Measurements from ENCODE around the gene R3HDM2. TPM values are rescaled to one million over a fixed set of nuclear protein-coding genes. Genes with fewer than 3 reads are reported as not detected.

The R3HDM2 gene
- total and polyA plus RNA-seq, 8 donors = 14.5 to 39.8 (median 24.4) TPM

DNA sequence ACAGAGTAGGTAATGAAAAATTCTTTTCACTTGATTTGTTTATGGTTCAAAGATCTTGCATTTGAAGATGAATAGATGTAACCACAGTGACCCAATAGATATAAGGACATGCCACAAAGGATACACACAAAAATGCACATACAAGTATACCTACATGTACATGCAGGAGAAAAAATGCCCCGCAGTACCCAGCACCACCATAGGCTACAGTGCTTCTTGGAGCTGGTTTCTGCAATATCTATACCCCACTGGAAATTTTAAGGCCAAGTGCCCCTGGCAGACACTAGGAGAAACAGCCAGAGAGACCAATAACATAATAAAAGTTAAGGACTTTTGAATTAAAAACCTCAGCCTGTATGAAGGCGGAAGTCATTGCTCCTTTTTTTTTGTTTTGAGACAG is 167.7 kb downstream of the R3HDM2 start:
- Histone ChIP-seq H3K36me3 (peaks cover 0 to 15% (median 0%) of the 10 kb centered on the region in 3 donors), H3K9me3 (no peaks in the 10 kb centered on the region), H3K4me1 (peaks cover 4 to 16% (median 7%) of the 10 kb centered on the region in 3 donors), H3K27me3 (no peaks in the 10 kb centered on the region), H3K27ac (no peak overlapping the region), H3K4me3 (no peak overlapping the region)
- intact Hi-C loops (cut with DNase I) = no loop called here
- WGBS, 2 donors = 85 to 94% methylated on average over 2 of the region's 2 CpGs
- ATAC-seq = no peak
- DNase-seq = no peak
- TF ChIP-seq, protein P1, sequence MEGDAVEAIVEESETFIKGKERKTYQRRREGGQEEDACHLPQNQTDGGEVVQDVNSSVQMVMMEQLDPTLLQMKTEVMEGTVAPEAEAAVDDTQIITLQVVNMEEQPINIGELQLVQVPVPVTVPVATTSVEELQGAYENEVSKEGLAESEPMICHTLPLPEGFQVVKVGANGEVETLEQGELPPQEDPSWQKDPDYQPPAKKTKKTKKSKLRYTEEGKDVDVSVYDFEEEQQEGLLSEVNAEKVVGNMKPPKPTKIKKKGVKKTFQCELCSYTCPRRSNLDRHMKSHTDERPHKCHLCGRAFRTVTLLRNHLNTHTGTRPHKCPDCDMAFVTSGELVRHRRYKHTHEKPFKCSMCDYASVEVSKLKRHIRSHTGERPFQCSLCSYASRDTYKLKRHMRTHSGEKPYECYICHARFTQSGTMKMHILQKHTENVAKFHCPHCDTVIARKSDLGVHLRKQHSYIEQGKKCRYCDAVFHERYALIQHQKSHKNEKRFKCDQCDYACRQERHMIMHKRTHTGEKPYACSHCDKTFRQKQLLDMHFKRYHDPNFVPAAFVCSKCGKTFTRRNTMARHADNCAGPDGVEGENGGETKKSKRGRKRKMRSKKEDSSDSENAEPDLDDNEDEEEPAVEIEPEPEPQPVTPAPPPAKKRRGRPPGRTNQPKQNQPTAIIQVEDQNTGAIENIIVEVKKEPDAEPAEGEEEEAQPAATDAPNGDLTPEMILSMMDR (IDR thresholded peaks at IDR 0.05) = peak in 1 of 4 donors; percentile 10
- FAIRE-seq = no peak

DNA sequence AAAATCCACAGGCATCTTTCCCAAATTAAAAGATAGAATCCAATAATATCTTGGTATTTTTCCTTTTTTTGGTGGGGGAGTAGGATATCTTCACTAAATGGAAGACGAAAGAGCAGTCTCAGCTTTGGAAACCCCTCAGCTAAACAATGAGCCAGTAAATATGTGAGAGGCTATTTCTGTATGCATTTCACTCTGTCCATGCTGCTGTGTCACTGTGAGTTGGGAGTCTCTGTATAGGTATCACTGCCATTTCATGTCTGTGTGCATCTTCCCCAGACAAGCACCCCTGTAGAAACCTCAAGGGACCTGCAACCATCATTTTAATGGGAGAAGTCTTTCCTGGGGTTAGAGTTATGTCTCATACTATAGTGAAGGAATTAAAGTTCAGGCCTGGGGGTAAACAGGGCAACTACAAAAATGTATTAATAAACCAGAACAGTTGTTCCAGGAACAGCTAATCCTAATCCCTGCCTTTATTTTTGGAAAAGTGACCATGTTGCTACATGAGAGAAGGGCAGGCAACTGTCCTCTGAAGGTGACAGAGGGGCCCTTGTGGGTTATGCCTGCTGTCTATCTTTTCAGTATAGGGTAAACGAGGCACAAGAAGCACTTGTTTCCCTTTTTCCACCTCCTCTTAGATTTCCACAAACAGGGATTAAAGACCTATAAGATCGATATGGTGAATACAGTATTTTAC is 168.6 kb downstream of the R3HDM2 start:
- no peak for FAIRE-seq
- TF ChIP-seq, protein P1 (IDR thresholded peaks at IDR 0.05) = no peak
- Histone ChIP-seq H3K27me3 (no peaks in the 10 kb centered on the region), H3K4me3 (no peak overlapping the region), H3K9me3 (no peaks in the 10 kb centered on the region), H3K4me1 (peaks cover 4 to 16% (median 7%) of the 10 kb centered on the region in 3 donors), H3K27ac (no peak overlapping the region), H3K36me3 (peaks cover 0 to 21% (median 4%) of the 10 kb centered on the region in 3 donors)
- DNase-seq = no peak
- 78 to 89% methylated on average over 3 of the region's 3 CpGs for WGBS, 2 donors
- ATAC-seq = no peak
- intact Hi-C loops (cut with DNase I) = no loop called here

DNA sequence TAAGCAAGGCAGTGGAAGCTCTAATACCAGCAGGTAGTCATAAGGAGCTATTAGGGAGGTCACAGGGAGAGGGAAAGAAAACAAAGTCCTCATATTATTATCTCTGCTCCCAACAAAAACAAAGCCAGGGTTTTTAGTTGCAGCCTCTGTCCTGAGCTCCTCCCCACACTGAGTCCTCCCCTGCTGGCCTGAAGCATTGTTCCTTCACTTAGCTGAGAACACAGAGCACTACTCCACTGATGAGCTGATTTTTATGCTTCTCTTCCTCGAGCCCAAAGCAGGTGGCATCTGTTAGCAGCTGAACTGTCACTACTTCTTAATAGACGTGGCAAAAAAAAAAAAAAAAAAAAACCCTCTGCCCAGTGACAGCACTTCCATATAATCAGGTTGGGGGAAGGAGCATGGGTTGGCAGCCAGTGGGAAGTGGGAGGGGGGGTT is 169.4 kb downstream of the R3HDM2 start:
- intact Hi-C loops (cut with DNase I) = no loop called here
- ATAC-seq = peak in 2 of 4 donors; percentile 38 to 45
- Histone ChIP-seq H3K4me3 (no peak overlapping the region), H3K27ac (no peak overlapping the region), H3K4me1 (peaks cover 4 to 16% (median 7%) of the 10 kb centered on the region in 3 donors), H3K27me3 (no peaks in the 10 kb centered on the region), H3K9me3 (no peaks in the 10 kb centered on the region), H3K36me3 (peaks cover 0 to 20% (median 8%) of the 10 kb centered on the region in 3 donors)
- no peak for FAIRE-seq
- TF ChIP-seq, protein P1 (IDR thresholded peaks at IDR 0.05) = no peak
- 41 to 65% methylated on average over 2 of the region's 2 CpGs for WGBS, 2 donors
- no peak for DNase-seq

DNA sequence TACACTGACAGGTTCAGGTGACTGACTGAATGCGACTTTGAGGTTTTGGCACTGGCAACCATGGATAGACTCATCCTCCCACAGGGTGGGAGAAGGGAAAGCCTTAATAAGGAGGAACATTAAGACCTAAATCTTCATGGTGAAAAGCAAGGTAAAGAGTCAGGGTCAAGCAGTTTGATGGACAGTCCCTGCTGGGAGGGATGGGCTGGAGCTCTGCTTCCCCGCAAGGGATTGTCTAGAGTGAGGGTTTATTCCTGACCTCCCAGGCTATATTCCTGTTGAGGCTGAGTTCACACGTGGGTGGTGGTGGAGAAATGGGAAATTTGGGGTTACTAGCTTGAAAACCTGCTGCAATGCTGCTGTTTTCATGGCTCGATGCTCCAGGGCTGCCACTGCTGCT is 170.5 kb downstream of the R3HDM2 start:
- ATAC-seq (no peak), DNase-seq (no peak), FAIRE-seq (no peak)
- Histone ChIP-seq H3K4me3 (no peak overlapping the region), H3K36me3 (peaks cover 0 to 16% (median 8%) of the 10 kb centered on the region in 3 donors), H3K27ac (no peak overlapping the region), H3K9me3 (no peaks in the 10 kb centered on the region), H3K27me3 (no peaks in the 10 kb centered on the region), H3K4me1 (peaks cover 4 to 16% (median 7%) of the 10 kb centered on the region in 3 donors)
- WGBS, 2 donors = 91 to 93% methylated on average over 4 of the region's 4 CpGs
- intact Hi-C loops (cut with DNase I) = no loop called here
- TF ChIP-seq, protein P1 (IDR thresholded peaks at IDR 0.05) = no peak
